HG03571 (cell line): Measurements from ENCODE around the gene HOXC12.

Experiments used
- ATAC-seq: cut with Tn5 transposase; IDR thresholded peaks from one replicate; pipeline ENCODE4 v1.9.1; 2021; ENCODE audit not compliant: unreplicated experiment

The HOXC12 gene

GRCh38 chr12:53995002-53995377 is 40.3 kb downstream of the HOXC12 start:
- ATAC-seq, result no peak

- ATAC-seq, result no peak
Observed at GRCh38 chr12:53995378-53996239, 40.9 kb downstream of the HOXC12 start.

GRCh38 chr12:53996240-53997203 is 41.8 kb downstream of the HOXC12 start:
- ATAC-seq, result no peak

- ATAC-seq, result no peak
Observed at GRCh38 chr12:53997204-53998109, 42.8 kb downstream of the HOXC12 start.

DNA sequence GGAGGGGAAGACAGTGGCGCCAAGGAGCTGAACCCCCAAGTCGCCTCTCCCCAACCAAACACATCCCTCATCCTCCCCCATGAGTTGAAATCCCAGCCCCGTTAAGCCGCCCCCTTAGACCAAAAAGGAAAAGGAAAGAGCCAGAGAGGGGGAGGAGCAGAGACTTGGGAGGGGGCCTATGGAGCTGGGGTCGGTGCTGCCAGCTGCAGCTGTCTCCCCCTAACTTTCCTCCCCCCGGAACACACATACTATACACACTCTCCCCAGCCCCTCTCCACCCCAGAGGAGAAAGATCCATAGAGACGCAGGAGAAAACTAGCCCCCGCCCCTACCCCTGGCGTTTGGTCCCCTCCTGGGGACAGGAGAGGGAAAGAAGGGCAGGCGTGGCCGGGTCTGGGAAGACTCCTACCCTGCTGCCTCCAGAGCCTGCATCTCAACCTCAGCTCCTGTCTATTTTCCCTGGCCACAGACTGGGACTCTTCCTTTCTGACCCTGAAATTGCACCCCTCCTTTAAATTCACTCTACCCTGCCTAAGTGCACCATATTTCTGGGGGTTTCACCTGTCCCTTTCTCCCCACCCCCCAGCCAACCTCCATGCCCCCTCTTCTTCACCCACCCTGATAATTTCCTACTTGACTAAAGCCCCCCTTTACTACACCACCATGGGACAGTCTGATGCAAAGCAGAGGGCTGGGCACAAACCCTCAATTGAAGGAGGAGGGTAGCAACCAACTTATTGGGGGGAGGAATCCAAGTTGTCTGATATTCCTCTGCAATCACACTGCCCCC is 43.6 kb downstream of the HOXC12 start:
- no peak for ATAC-seq

DNA sequence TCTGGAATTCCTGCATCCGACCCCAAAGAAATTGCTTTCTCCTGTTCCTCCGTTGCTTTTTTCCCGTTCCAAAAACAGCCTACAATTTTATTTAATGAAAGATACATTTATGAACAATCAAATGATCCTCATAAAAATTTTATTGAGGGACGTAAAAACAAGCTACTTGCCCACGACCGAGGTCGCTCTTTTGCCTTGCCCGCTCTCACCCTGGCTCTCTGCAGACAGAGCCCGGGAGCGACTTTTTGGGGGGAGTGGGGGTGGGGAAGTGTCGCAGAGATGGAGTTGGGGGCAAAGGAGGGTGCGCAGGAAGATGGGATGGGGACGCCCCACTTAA is 44.2 kb downstream of the HOXC12 start:
- no peak for ATAC-seq

- no peak for ATAC-seq
Observed at GRCh38 chr12:53999559-54000115, 44.9 kb downstream of the HOXC12 start.

GRCh38 chr12:54000116-54001114 is 45.7 kb downstream of the HOXC12 start, which contains the start of gene HOXC9:
TSS of gene HOXC9 (plus strand) at chr12:54000161. CDS start at chr12:54000189, 28 bp downstream.
- ATAC-seq, result no peak

- no peak for ATAC-seq
Observed at GRCh38 chr12:54001283-54002187, 46.8 kb downstream of the HOXC12 start.

GRCh38 chr12:54002278-54002914 is 47.7 kb downstream of the HOXC12 start:
- no peak for ATAC-seq

DNA sequence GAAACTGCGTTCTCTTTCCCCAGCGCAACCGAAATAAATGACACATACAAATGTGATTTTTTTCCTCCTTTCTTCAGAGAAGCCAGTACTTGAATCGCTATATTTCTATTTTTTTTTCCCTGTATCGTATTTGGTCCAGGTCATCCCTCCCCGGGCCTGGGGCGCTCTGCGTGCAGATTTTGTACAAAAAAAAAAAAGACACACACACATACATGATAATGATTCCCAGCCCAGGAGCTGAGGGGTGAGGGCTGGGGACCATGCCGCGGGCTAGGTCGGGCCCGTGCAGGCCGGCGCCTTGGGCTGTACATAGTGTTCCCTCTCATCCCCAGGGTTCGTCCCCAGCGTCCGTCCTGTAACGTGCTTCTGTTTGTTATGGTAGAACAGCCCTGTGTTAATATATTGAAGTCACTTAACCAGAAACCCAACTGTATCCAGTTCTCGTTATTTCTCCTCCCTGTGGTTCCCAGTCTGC is 48.2 kb downstream of the HOXC12 start:
- ATAC-seq, result no peak

GRCh38 chr12:54003625-54004024 is 48.9 kb downstream of the HOXC12 start:
- no peak for ATAC-seq

DNA sequence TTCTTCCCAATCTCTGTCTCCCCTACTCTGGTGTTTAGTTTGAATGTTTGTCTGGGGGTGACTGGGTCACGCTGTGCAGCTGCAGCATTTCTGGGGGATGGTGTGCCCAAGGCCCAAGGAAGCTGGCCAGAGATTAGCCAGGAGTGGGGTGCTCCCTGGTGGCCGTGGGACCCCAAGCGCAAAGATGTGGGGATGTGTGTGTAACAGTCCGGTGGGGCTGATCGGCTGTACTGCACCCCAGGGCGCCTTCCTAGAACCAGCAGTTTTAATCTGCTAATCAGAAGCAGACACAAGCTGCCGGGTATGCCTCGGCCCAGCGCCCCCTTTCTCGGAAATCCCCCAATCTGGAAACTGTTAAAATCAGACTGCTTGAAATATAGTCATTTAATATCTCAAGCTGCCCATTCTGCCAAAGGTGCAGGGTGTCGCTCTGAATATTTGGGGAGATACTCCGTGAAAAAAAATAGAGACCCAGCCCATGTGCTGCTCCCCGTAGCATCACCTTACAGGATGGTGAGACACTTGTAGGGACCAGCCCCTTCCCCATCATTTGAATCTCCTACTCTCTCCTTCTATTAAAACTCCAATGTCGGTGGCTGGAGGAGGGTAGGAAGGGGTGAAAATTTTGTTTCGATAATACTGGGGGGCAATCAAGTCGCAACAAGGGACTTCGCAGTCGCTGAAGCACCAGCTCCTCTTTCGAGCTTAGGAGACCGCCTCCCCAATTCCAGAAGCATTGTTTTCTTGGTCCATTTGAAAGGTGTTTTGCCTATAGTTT is 49.5 kb downstream of the HOXC12 start:
- ATAC-seq, result no peak

DNA sequence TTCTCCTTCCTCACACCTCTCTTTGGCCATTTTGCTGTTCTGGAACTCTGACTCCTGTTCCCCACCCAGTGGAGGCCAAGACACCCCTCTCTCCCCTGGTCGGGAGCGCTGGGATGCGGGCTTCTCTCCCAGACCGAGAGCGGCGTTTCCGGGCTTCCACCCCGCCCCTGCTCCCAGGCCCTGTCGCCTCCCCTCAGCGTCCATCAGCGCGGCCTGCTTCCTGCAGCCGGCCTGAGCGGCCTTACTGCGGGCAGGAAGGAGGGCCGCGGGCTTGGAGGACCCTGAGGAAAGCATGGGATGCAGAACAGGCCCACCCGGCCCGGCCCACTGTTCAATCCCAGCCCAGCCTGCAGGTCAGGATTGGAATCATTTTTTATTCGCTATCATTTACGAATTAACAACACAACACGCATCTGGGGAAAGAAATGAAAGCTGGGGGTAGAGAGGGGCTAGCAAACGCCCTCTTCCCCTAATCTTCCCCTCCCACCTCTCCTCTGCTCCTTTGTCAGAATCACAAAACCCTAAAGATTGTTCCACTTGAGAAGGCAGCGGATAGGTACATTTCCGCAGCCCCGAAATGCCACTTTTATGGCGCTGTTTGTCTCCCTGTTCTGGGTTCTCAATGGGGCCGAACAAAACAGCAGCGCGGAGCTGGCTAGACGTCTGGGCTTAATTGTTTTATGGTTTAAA is 50.3 kb downstream of the HOXC12 start:
- ATAC-seq, result no peak

- ATAC-seq, result no peak
Observed at GRCh38 chr12:54005531-54005852, 50.8 kb downstream of the HOXC12 start.
